GM19239 (cell line): ENCODE data around the gene BNC2.

Experiments
- DNase-seq: peaks from one replicate; pipeline ENCODE4 v3.0.0; 2011; ENCODE audit warnings: low spot score; ENCODE audit not compliant: insufficient read length
- FAIRE-seq: peaks from 2 replicates; lab custom pipeline; 2011; peaks lifted over from hg19 to GRCh38; lab: Jason Lieb, UNC

BNC2 gene

DNA sequence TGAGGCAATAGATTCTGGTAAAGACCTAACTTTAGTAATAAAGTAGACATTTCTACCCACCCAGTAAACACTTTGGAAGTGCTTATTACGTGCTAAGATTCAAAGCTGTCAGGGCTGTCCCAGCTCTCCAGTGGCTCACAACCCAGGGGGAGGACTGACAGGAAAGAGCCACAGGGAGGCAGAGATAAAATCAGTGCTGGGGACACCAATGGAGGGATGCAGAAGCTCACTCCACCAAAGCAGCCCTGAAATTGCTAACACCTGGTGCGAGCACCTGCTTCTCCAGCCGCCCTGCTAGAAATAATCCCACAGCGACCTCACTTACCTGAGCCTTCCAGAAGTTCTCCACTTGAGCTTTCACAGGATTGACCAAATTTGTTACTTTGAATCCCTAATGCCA is 501.0 kb downstream of the BNC2 start:
- DNase-seq (no peak), FAIRE-seq (no peak)

- FAIRE-seq = no peak
- no peak for DNase-seq
Measured at GRCh38 chr9:16368237-16369087, 502.0 kb downstream of the BNC2 start.

DNA sequence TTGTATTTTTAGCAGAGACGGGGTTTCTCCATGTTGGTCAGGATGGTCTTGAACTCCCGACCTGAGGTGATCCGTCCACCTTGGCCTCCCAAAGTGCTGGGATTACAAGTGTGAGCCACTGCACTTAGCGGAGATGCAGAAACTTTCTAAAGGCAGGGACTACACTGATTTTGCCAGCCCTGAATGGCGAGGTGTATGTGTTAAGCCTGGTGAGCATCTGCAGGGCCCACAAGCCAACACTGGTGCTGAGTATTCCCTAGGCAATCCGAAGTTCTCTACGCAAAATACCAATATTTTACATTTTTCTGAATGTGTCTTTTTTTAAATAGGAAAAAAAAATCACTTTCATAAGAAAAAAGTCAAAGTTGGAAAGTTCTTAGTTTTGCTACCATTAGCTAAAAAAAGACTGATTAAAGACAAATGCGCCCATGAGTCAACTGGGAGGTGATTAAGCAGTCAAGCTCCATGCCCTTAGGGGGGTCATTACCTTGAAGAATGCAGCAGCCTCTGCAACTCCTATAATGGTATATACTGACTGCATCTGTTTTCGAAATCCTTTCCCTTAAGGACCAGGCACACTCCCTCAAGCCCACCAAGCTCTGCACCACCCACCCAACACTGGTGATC is 502.8 kb downstream of the BNC2 start:
- FAIRE-seq (no peak), DNase-seq (no peak)

DNA sequence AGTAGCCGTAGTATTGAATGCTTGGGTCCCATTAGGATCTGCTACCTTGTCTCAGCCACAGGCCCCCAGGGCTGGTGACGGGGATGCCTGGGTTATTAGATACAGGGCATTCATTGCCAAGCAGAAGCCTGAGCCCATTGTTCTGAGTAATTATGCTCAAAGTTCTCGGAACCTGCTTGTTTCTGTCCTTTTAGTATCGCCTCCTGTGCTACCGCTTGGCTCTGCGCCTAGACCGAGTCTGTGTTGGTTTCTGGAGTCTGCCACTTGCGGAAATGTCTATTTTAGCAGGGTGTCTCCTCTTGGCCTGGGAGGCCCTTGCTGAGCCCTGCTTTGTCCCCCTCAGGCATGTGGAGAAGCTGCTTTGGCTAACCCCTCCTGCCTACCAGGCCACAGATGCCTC is 506.1 kb downstream of the BNC2 start:
- FAIRE-seq (no peak), DNase-seq (no peak)

DNA sequence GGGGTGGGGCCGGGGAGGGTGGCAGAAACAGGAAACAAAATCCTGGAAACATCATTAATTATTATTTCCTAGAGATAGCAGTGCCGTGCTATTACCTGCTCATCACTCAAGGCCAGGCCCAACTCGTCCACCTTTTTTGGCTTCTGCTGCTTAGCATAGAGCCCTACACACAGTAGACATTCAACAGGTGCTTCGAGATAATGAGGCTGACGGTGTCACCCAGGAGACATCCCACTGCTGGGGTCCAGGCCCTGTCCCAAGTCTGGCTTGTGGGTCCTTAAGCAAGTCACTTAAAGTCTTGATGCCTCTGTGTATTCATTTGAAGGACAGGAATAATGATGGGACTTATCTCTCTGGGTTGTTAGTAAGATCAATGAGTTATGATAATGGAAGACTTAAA is 506.6 kb downstream of the BNC2 start:
- FAIRE-seq (no peak), DNase-seq (no peak)

GRCh38 chr9:16363073-16363781 is 507.2 kb downstream of the BNC2 start:
- no peak for DNase-seq

DNA sequence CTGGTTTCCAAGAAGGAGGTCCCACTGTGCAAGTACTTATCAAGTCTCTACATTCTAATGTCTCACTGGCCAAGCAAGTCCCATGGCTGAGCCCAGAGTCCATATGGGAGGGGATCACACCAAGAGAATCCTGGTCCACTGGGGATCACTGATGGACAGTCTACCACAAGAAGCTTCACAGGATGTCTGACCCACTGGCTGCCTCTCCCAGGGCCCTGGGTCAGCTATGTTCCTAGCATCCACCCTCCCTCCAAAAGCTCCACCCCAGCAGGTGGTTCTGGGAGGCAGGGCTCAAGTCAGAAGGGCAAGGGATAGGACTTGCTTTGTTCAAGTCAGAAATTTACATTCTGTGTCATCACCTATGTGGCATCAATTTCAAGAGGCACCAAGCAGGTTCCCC is 508.5 kb downstream of the BNC2 start:
- DNase-seq (no peak), FAIRE-seq (no peak)

More at GRCh38 chr9:16363073-16363781, 507.2 kb downstream of the BNC2 start:
- no peak for FAIRE-seq

DNA sequence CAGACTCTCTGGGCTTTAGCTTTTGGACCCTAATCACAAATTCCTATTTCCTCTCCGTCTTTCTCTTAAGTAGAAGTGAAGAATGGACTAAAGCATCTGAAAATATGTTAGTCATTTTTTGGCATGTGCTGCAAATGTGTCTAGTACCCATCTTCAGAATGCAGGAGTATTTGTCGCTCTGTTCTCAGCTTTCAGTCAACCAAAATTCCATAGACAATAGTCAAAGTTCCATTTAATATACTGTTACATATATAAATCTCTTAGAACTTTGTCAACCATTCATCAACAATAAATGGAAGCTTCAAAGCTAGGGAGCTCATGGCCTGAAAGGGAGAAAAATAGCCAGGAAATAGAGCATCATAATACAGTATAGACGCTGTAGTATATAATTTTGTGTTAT is 509.4 kb downstream of the BNC2 start:
- FAIRE-seq = no peak
- no peak for DNase-seq

DNA sequence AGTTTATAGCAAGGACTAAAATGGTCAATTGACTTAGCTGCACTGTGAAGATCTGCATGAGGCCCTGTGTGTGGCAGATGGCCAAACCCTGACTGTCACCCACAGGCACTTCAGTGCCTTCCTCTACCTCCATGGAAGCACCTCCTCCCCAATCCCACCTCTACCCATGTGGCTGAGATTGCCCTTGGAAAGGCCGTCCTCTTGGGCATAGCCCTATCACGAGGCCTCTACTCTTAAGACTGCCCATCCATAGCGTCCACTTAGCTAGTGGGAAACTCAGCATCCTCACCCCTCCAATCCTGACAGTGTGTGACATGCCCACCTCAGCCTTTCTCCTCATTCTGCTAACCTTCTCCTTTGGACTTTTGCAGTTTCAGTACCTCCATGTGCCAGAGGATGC is 510.2 kb downstream of the BNC2 start:
- no peak for FAIRE-seq

More for the DNA sequence above, 510.2 kb downstream of the BNC2 start:
- no peak for DNase-seq
